Measurements from ENCODE around the gene GP1BA.

DNA sequence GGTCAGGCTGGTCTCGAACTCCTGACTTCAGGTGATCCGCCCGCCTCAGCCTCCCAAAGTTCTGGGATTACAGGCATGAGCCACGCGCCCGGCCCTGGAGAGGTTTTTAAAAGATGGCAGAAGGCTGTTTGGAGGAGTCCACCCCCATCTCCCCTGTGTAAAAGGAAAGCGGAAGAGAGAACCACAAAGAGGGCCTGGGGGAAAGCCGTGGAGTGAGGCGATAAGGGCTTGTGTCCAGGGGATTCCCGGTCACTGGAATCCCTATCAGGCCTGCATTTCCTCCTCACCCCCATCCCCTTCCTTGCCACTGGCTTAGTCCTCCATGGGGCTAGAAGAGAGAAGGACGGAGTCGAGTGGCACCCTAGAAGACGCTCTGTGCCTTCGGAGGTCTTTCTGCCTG, at the start of gene GP1BA:
- TF ChIP-seq, protein P1, sequence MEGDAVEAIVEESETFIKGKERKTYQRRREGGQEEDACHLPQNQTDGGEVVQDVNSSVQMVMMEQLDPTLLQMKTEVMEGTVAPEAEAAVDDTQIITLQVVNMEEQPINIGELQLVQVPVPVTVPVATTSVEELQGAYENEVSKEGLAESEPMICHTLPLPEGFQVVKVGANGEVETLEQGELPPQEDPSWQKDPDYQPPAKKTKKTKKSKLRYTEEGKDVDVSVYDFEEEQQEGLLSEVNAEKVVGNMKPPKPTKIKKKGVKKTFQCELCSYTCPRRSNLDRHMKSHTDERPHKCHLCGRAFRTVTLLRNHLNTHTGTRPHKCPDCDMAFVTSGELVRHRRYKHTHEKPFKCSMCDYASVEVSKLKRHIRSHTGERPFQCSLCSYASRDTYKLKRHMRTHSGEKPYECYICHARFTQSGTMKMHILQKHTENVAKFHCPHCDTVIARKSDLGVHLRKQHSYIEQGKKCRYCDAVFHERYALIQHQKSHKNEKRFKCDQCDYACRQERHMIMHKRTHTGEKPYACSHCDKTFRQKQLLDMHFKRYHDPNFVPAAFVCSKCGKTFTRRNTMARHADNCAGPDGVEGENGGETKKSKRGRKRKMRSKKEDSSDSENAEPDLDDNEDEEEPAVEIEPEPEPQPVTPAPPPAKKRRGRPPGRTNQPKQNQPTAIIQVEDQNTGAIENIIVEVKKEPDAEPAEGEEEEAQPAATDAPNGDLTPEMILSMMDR (IDR thresholded peaks at IDR 0.05; ENCODE audit: low read depth, low read length, missing input control), result no peak
- TF ChIP-seq RXRA (IDR thresholded peaks at IDR 0.05) (no peak), RAD21 (IDR thresholded peaks at IDR 0.05) (no peak), TAF1 (conservative IDR thresholded peaks at IDR 0.05) (no peak)
